ENCODE measurements around the gene MPRIP. TPM values are rescaled to one million over a fixed set of nuclear protein-coding genes. Genes with fewer than 3 reads are reported as not detected.

Gene MPRIP
- total RNA-seq, 4 donors from 2014 or later = 141 to 305 (median 291) TPM

DNA sequence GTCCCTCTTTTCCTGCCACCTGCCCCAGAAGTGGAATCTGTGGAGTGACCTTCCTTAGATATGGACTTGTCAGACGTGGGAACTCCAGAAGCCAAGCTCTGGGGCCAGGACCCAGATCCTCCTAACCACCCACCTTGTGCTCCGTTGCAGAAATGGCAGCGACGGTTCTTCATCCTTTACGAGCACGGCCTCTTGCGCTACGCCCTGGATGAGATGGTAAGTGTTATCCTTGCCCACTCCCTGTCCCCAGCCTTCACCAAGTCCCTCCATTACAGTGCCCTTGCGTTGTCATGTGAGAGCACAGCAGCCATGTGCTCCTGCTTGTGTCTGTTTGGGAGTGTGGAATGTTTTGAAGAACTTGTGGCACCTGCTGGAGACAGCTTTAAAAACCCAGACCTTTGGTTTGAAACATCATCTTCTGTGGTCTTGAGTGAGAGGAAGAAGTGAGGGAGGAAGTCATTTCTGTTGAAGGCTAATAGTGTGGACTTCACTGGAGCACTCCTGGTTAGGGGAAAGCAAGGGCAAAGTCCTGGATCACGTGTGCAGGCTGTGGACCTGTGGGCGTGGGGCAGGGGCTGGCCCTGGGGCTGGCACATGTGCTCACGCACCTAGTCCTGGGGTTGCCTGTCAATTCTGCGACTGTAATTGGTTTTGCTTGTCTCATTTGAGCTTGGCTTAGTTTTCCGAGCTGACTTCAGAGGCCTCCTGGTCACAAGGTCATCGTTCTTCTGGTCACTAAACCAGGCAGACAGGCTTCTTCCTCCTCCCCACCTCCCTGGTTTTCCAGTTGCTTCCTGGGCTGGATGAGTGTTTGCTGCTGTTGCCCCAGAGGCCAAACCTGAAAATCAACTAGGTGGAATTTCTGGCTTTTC lies 35.8 kb downstream of the MPRIP start:
- H3K36me3 ChIP-seq = peaks cover 0 to 32% (median 0%) of the 10 kb centered on the region in 3 donors
- H3K4me1 ChIP-seq = peaks cover 0 to 78% (median 7%) of the 10 kb centered on the region in 4 donors

DNA sequence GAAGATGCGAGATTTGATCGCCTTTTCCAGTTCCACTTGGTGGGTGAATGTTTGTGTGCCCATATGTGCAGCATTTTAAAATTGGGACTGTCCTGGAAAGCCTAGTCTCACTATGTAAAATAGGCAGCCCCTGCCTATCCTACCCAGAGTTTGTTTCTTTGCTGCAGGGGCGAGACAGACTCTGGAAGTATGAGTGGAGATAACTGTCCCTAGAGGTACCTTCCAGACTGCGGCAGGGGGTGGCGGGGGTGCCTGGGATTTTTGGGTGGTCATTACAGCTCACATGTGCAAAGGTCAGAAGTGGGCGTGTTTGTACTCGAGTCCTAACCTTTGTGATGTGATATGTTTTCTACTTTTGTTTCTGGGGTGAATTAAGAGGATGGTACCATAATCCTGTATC lies 36.6 kb downstream of the MPRIP start:
- Histone ChIP-seq H3K36me3 (peaks cover 0 to 29% (median 0%) of the 10 kb centered on the region in 3 donors), H3K4me1 (peaks cover 0 to 70% (median 4%) of the 10 kb centered on the region in 4 donors), H3K27me3 (no peaks in the 10 kb centered on the region), H3K9me3 (no peaks in the 10 kb centered on the region), H3K4me3 (no peak overlapping the region), H3K27ac (peak overlapping the region in 3 of 4 donors; percentile 43 to 81 (median 67))
- DNase-seq = peak in 2 of 3 donors; percentile 37 to 44
- no peak for TF ChIP-seq POLR2A (IDR thresholded peaks at IDR 0.05)
- TF ChIP-seq, protein P1, sequence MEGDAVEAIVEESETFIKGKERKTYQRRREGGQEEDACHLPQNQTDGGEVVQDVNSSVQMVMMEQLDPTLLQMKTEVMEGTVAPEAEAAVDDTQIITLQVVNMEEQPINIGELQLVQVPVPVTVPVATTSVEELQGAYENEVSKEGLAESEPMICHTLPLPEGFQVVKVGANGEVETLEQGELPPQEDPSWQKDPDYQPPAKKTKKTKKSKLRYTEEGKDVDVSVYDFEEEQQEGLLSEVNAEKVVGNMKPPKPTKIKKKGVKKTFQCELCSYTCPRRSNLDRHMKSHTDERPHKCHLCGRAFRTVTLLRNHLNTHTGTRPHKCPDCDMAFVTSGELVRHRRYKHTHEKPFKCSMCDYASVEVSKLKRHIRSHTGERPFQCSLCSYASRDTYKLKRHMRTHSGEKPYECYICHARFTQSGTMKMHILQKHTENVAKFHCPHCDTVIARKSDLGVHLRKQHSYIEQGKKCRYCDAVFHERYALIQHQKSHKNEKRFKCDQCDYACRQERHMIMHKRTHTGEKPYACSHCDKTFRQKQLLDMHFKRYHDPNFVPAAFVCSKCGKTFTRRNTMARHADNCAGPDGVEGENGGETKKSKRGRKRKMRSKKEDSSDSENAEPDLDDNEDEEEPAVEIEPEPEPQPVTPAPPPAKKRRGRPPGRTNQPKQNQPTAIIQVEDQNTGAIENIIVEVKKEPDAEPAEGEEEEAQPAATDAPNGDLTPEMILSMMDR (IDR thresholded peaks at IDR 0.05) = no peak

More for the DNA sequence above, 35.8 kb downstream of the MPRIP start:
- Histone ChIP-seq H3K9me3 (no peaks in the 10 kb centered on the region), H3K27me3 (no peaks in the 10 kb centered on the region), H3K4me3 (no peak overlapping the region), H3K27ac (peak overlapping the region in 3 of 4 donors; percentile 43 to 81 (median 76))
- TF ChIP-seq, protein P1 (IDR thresholded peaks at IDR 0.05) = peak in 2 of 6 experiments; percentile 16 to 26
- no peak for TF ChIP-seq POLR2A (IDR thresholded peaks at IDR 0.05)
- peak in 2 of 3 donors; percentile 85 to 90 for DNase-seq

DNA sequence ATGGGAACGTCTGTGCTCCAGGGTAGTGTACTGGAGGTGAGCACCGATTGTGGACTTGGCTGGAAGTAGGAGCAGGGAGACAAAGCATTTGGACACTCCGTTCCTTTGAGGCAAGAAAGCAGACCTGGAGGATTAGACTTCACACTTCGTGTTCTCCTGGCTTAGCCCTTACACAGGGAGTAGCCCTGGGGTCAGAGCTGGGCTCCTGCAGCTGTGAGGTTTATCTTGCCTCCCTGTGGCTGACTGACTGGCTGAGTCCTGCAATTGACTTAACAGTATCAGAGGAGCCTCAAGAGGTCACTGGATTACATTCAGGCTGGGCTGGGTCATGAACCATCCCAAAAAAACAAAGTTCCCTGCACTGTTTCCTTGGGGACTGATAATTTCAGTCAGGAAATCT lies 37.1 kb downstream of the MPRIP start:
- H3K27ac ChIP-seq = peak overlapping the region in 2 of 4 donors; percentile 67 to 81
- DNase-seq = peak in 2 of 3 donors; percentile 30 to 40
- H3K27me3 ChIP-seq = no peaks in the 10 kb centered on the region

DNA sequence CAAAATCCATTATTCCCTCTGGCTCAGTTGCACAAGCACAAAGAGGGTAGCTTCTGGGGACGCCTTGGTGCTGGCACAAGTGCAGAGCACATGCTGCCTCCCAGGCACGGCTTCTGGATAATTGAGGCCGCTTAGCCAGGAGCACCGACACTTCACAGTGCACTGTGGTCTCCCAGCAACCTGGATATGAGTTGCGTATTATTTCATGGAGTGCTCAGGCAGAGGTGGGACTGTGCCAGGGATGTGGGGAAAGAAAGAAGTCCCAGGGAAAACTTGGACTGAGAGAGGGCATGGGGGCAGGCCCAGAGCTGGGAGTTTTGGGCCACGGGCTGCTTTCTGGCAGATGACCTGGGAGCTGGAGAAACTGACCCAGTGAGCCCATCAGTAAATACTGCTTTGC lies 37.5 kb downstream of the MPRIP start:
- H3K27me3 ChIP-seq = no peaks in the 10 kb centered on the region
- no peak overlapping the region for H3K4me3 ChIP-seq
- peak in 2 of 3 donors; percentile 27 to 43 for DNase-seq
- H3K36me3 ChIP-seq = peaks cover 0 to 33% (median 0%) of the 10 kb centered on the region in 3 donors
- peaks cover 0 to 61% (median 2%) of the 10 kb centered on the region in 4 donors for H3K4me1 ChIP-seq
- no peaks in the 10 kb centered on the region for H3K9me3 ChIP-seq
- TF ChIP-seq POLR2A (IDR thresholded peaks at IDR 0.05) = no peak
- TF ChIP-seq, protein P1 (IDR thresholded peaks at IDR 0.05) = no peak
- peak overlapping the region in 2 of 4 donors; percentile 37 to 81 for H3K27ac ChIP-seq

More for the DNA sequence above, 37.1 kb downstream of the MPRIP start:
- H3K36me3 ChIP-seq = peaks cover 0 to 33% (median 0%) of the 10 kb centered on the region in 3 donors
- TF ChIP-seq, protein P1 (IDR thresholded peaks at IDR 0.05) = peak in 1 of 6 experiments; percentile 15
- TF ChIP-seq POLR2A (IDR thresholded peaks at IDR 0.05) = no peak
- no peaks in the 10 kb centered on the region for H3K9me3 ChIP-seq
- H3K4me1 ChIP-seq = peaks cover 0 to 65% (median 2%) of the 10 kb centered on the region in 4 donors
- no peak overlapping the region for H3K4me3 ChIP-seq

DNA sequence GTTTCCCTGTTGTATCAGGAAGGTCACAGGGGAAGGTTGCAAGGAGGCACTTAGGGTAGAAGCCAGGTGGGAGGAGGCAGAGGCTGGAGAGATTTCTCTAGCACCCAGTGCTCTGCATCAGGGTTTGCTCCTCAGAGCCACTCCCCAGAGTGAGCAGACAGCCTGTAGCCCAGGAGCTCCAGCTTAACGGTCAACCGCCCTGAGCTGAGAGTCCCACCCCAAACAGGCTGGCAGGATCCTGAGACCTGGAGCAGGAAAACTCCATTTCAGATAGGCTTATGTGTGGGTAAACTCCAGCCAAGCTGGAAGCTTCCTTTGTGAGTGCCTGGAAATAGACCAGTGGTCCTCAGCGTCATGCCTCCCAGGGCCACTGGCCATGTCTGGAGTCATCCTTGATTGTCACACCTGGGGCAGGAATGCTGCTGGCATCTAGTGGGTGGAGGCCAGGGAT lies 37.9 kb downstream of the MPRIP start:
- Histone ChIP-seq H3K9me3 (no peaks in the 10 kb centered on the region), H3K27me3 (no peaks in the 10 kb centered on the region), H3K36me3 (peaks cover 0 to 33% (median 0%) of the 10 kb centered on the region in 3 donors), H3K4me3 (no peak overlapping the region), H3K4me1 (peaks cover 0 to 57% (median 2%) of the 10 kb centered on the region in 4 donors), H3K27ac (peak overlapping the region in 2 of 4 donors; percentile 37 to 81)
- DNase-seq = peak in 2 of 3 donors; percentile 31 to 35
- no peak for TF ChIP-seq POLR2A (IDR thresholded peaks at IDR 0.05)
- TF ChIP-seq, protein P1 (IDR thresholded peaks at IDR 0.05) = no peak

Data from Peyer's patch (tissue), 4 donors.